H9 (cell line): Measurements from ENCODE around the gene MRPS11. TPM values are rescaled to one million over a fixed set of nuclear protein-coding genes. Genes with fewer than 3 reads are reported as not detected.

Source experiments
- DNase-seq: peaks from one replicate; pipeline ENCODE4 v3.0.0-alpha.2; 2017
- H2AFZ ChIP-seq: one replicate; pipeline ENCODE4 v1.6.1; 2013; ENCODE audit warnings: mild to moderate bottlenecking, low read length, control low read depth, moderate library complexity
- H2AK5ac ChIP-seq: 2 replicates; pipeline ENCODE4 v1.6.1; 2013; ENCODE audit warnings: low read length, control low read depth, mixed read lengths; ENCODE audit not compliant: insufficient read length
- H2BK120ac ChIP-seq: one replicate; pipeline ENCODE4 v1.6.1; 2013; ENCODE audit warnings: low read depth, mild to moderate bottlenecking, low read length, control low read depth, inconsistent platforms; ENCODE audit not compliant: poor library complexity, severe bottlenecking
- H2BK12ac ChIP-seq: 2 replicates; pipeline ENCODE4 v1.6.1; 2013; ENCODE audit warnings: low read length, control low read depth, mixed read lengths, low read depth; ENCODE audit not compliant: insufficient read length
- H2BK15ac ChIP-seq: 2 replicates; pipeline ENCODE4 v1.6.1; 2013; ENCODE audit warnings: low read depth, low read length, control low read depth
- H2BK20ac ChIP-seq: one replicate; pipeline ENCODE4 v1.6.1; 2013; ENCODE audit warnings: low read depth, mild to moderate bottlenecking, low read length, control low read depth, inconsistent platforms; ENCODE audit not compliant: poor library complexity, severe bottlenecking
- H2BK5ac ChIP-seq: 2 replicates; pipeline ENCODE4 v1.6.1; 2013; ENCODE audit warnings: low read length, control low read depth, mixed read lengths; ENCODE audit not compliant: insufficient read length
- H3K14ac ChIP-seq: 2 replicates; pipeline ENCODE4 v1.6.1; 2013; ENCODE audit warnings: low read length, control low read depth; ENCODE audit not compliant: insufficient read depth
- H3K18ac ChIP-seq: 2 replicates; pipeline ENCODE4 v1.6.1; 2013; ENCODE audit warnings: low read depth, mild to moderate bottlenecking, mixed read lengths, low read length, control low read depth; ENCODE audit not compliant: insufficient read length
- H3K23ac ChIP-seq: 2 replicates; pipeline ENCODE4 v1.6.1; 2013; ENCODE audit warnings: low read length, control low read depth, mixed read lengths, low read depth; ENCODE audit not compliant: insufficient read length
- H3K23me2 ChIP-seq: 2 replicates; pipeline ENCODE4 v1.6.1; 2013; ENCODE audit warnings: low read depth, mild to moderate bottlenecking, mixed read lengths, low read length, control low read depth; ENCODE audit not compliant: insufficient read length, poor library complexity, severe bottlenecking
- H3K27ac ChIP-seq: 2 replicates; pipeline ENCODE4 v1.5.1; 2013; ENCODE audit warnings: low read length, control low read depth, mixed read lengths, low read depth; ENCODE audit not compliant: insufficient read length
- H3K27me3 ChIP-seq: 2 replicates; pipeline ENCODE4 v1.6.1; 2013; ENCODE audit warnings: low read length, control low read depth, inconsistent platforms; ENCODE audit not compliant: insufficient read depth
- H3K4ac ChIP-seq: 2 replicates; pipeline ENCODE4 v1.6.1; 2013; ENCODE audit warnings: low read depth, mild to moderate bottlenecking, control low read depth, inconsistent platforms, low read length, moderate library complexity
- H3K4me1 ChIP-seq: 2 replicates; pipeline ENCODE4 v1.6.1; 2013; ENCODE audit warnings: low read length, control low read depth, inconsistent platforms; ENCODE audit not compliant: insufficient read depth
- H3K4me2 ChIP-seq: 2 replicates; pipeline ENCODE4 v1.6.1; 2013; ENCODE audit warnings: low read length, control low read depth, mixed read lengths; ENCODE audit not compliant: insufficient read length, insufficient read depth
- H3K56ac ChIP-seq: 2 replicates; pipeline ENCODE4 v1.6.1; 2013; ENCODE audit warnings: low read depth, mild to moderate bottlenecking, mixed read lengths, low read length, control low read depth; ENCODE audit not compliant: insufficient read length
- H3K79me1 ChIP-seq: 2 replicates; pipeline ENCODE4 v1.6.1; 2013; ENCODE audit warnings: low read depth, mild to moderate bottlenecking, moderate library complexity, low read length, control low read depth, inconsistent platforms; ENCODE audit not compliant: insufficient read depth, poor library complexity, severe bottlenecking
- H3K79me2 ChIP-seq: 2 replicates; pipeline ENCODE4 v1.6.1; 2013; ENCODE audit warnings: low read length, control low read depth, inconsistent platforms; ENCODE audit not compliant: insufficient read depth
- H3K9ac ChIP-seq: 2 replicates; pipeline ENCODE4 v1.6.1; 2013; ENCODE audit warnings: low read length, control low read depth, mixed read lengths; ENCODE audit not compliant: insufficient read length; ENCODE audit errors: extremely low read depth
- H3K9me3 ChIP-seq: one replicate; pipeline ENCODE4 v1.6.1; 2013; ENCODE audit warnings: low read depth, low read length, inconsistent platforms; ENCODE audit not compliant: control insufficient read depth
- H3T11ph ChIP-seq: one replicate; pipeline ENCODE4 v1.6.1; 2013; ENCODE audit warnings: mild to moderate bottlenecking, low read length, control low read depth, inconsistent platforms
- H4K20me1 ChIP-seq: one replicate; pipeline ENCODE4 v1.6.1; 2013; ENCODE audit not compliant: control insufficient read depth, insufficient read length, insufficient read depth
- H4K5ac ChIP-seq: 2 replicates; pipeline ENCODE4 v1.6.1; 2013; ENCODE audit warnings: low read depth, mild to moderate bottlenecking, mixed read lengths, low read length, control low read depth; ENCODE audit not compliant: insufficient read length
- H4K8ac ChIP-seq: replicated peaks from 2 replicates; pipeline ENCODE4 v1.6.1; 2013; ENCODE audit warnings: low read length, control low read depth, mixed read lengths, low read depth; ENCODE audit not compliant: insufficient read length
- H4K91ac ChIP-seq: 2 replicates; pipeline ENCODE4 v1.6.1; 2013; ENCODE audit warnings: low read depth, mild to moderate bottlenecking, moderate library complexity, mixed read lengths, low read length, control low read depth; ENCODE audit not compliant: insufficient read length
- H3K27ac Mint-ChIP-seq, 3 experiments: 2 replicates in 2 of 3; 3 replicates in 1 of 3; pipeline ENCODE4 v1.8.0; 2020 to 2021; ENCODE audit warnings: mixed read lengths in 3 of 3, mild to moderate bottlenecking in 1 of 3, moderate library complexity in 1 of 3
- H3K27me3 Mint-ChIP-seq: 2 replicates; pipeline ENCODE4 v1.8.0; 2021; ENCODE audit warnings: low read depth, mild to moderate bottlenecking, moderate library complexity, mixed read lengths
- H3K36me3 Mint-ChIP-seq, 3 experiments: 2 replicates in 2 of 3; 3 replicates in 1 of 3; pipeline ENCODE4 v1.8.0; 2020 to 2021; ENCODE audit warnings: low read depth in 3 of 3, mixed read lengths in 3 of 3; ENCODE audit not compliant: insufficient read depth in 1 of 3
- H3K4me1 Mint-ChIP-seq, 2 experiments: 2 replicates each; pipeline ENCODE4 v1.8.0; 2020; ENCODE audit warnings: mixed read lengths in 2 of 2
- H3K4me3 Mint-ChIP-seq, 2 experiments: 2 replicates in 1 of 2; 3 replicates in 1 of 2; pipeline ENCODE4 v1.8.0; 2020 to 2021; ENCODE audit warnings: mild to moderate bottlenecking in 2 of 2, mixed read lengths in 2 of 2, moderate library complexity in 1 of 2
- H3K9me3 Mint-ChIP-seq, 2 experiments: 2 replicates in 1 of 2; 3 replicates in 1 of 2; pipeline ENCODE4 v1.8.0; 2020; ENCODE audit warnings: mild to moderate bottlenecking in 2 of 2, mixed read lengths in 2 of 2, moderate library complexity in 1 of 2
- WGBS: extraction: QIAGEN DNeasy Blood & Tissue Kit; methylation state at CpG from one replicate; pipeline ENCODE4 v1.1.7; 2013; ENCODE audit warnings: missing lambda C conversion rate, low lambda C conversion rate, mixed read lengths; ENCODE audit not compliant: insufficient read length; ENCODE audit errors: extremely low coverage; 5-methylcytosine and 5-hydroxymethylcytosine counted together
- total RNA-seq: library from RNA; stranded (reverse); gene quantifications from 2 replicates; pipeline ENCODE4 v1.2.1, GENCODE V29; 2021
- TF ChIP-seq, protein P1 (sequence below): fragments of 200-600 bp; sonication (generic); conservative IDR thresholded peaks from 3 replicates; pipeline ENCODE4 v1.8.0; 2021; ENCODE audit warnings: antibody characterized with exemption, mild to moderate bottlenecking

The MRPS11 gene
- total RNA-seq, 1 experiment from 2014 or later: 54.5 TPM

DNA sequence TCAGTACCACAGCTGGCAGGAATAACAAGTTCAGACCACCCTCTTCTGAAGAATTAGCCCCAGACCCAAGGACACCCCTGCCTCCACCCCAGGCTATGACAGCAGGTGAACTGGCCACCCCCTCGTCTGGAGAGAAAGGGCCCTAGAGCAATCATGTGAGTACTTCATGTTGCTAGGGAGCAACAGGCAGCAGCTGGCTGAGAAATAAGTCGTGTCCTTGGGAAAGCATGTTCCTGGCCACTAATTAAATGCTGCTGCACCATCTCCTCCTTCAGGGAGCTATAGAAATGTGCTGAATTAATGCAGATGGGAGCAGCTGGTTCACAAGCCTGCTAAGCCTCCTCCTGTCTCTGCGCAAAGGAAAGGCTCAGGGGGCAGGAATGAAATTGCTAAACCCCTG, 31.5 kb downstream of the MRPS11 start:
- H3K9me3 Mint-ChIP-seq: no peaks in the 10 kb centered on the region
- Histone ChIP-seq H2BK12ac (no peak overlapping the region), H3K4ac (no peak overlapping the region), H3K56ac (no peak overlapping the region), H2BK5ac (no peak overlapping the region), H3K23me2 (no peaks in the 10 kb centered on the region), H4K91ac (no peak overlapping the region), H3K9ac (no peak overlapping the region), H2BK15ac (no peak overlapping the region), H3K18ac (no peak overlapping the region), H4K5ac (no peak overlapping the region), H3K27me3 (no peaks in the 10 kb centered on the region), H3K79me2 (no peaks in the 10 kb centered on the region), H2BK20ac (no peak overlapping the region), H3K79me1 (no peaks in the 10 kb centered on the region), H3K27ac (no peak overlapping the region), H2AK5ac (no peak overlapping the region), H2BK120ac (no peak overlapping the region), H3K14ac (no peak overlapping the region), H3T11ph (no peak overlapping the region), H3K4me1 (peaks cover under 1% of the 10 kb centered on the region; the same call in 1 of the 2 replicates), H4K20me1 (no peaks in the 10 kb centered on the region), H2AFZ (no peak overlapping the region), H4K8ac (no peak overlapping the region), H3K23ac (no peak overlapping the region), H3K9me3 (no peaks in the 10 kb centered on the region), H3K4me2 (no peak overlapping the region)
- H3K4me3 Mint-ChIP-seq: no peak overlapping the region
- H3K27me3 Mint-ChIP-seq: peaks cover 6% of the 10 kb centered on the region; the same call in 1 of the 2 replicates
- H3K27ac Mint-ChIP-seq: peak overlapping the region in 1 of 3 experiments; percentile 7; a peak in 2 of 7 replicates
- TF ChIP-seq, protein P1, sequence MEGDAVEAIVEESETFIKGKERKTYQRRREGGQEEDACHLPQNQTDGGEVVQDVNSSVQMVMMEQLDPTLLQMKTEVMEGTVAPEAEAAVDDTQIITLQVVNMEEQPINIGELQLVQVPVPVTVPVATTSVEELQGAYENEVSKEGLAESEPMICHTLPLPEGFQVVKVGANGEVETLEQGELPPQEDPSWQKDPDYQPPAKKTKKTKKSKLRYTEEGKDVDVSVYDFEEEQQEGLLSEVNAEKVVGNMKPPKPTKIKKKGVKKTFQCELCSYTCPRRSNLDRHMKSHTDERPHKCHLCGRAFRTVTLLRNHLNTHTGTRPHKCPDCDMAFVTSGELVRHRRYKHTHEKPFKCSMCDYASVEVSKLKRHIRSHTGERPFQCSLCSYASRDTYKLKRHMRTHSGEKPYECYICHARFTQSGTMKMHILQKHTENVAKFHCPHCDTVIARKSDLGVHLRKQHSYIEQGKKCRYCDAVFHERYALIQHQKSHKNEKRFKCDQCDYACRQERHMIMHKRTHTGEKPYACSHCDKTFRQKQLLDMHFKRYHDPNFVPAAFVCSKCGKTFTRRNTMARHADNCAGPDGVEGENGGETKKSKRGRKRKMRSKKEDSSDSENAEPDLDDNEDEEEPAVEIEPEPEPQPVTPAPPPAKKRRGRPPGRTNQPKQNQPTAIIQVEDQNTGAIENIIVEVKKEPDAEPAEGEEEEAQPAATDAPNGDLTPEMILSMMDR: no peak
- no CpG with 5 or more reads among the region's 3 CpGs for WGBS
- H3K4me1 Mint-ChIP-seq: peaks cover 13 to 23% of the 10 kb centered on the region in 2 experiments
- H3K36me3 Mint-ChIP-seq: peaks cover 0 to 2% (median 0%) of the 10 kb centered on the region in 3 experiments; a peak in 1 of 7 replicates
- no peak for DNase-seq
